DOHH2 (cell line): ENCODE results near the gene SPOCK2.

ENCODE experiments used
- H3F3A ChIP-seq: fragments of 200-600 bp; sonication (generic), shearing (Covaris generic); 2 replicates; pipeline ENCODE4 v1.6.0; 2016; ENCODE audit warnings: antibody characterized with exemption, mild to moderate bottlenecking; ENCODE audit not compliant: control insufficient read depth, insufficient read depth
- H3K27ac ChIP-seq: fragments of 200-600 bp; sonication (generic); 2 replicates; pipeline ENCODE4 v1.5.1; 2014; ENCODE audit warnings: low read depth, mild to moderate bottlenecking, low read length, moderate library complexity
- H3K27me3 ChIP-seq: fragments of 200-600 bp; sonication (generic); 2 replicates; pipeline ENCODE4 v1.6.1; 2014; ENCODE audit warnings: mild to moderate bottlenecking, low read length, mixed read lengths; ENCODE audit not compliant: control insufficient read depth
- H3K36me3 ChIP-seq: fragments of 200-600 bp; sonication (generic); 2 replicates; pipeline ENCODE4 v1.6.1; 2014; ENCODE audit warnings: mild to moderate bottlenecking, low read length, moderate library complexity, mixed read lengths; ENCODE audit not compliant: control insufficient read depth
- H3K4me1 ChIP-seq: fragments of 200-600 bp; sonication (generic); 2 replicates; pipeline ENCODE4 v1.6.1; 2014; ENCODE audit warnings: mild to moderate bottlenecking, low read length, mixed read lengths; ENCODE audit not compliant: control insufficient read depth
- H3K4me2 ChIP-seq: fragments of 200-600 bp; sonication (generic); 2 replicates; pipeline ENCODE4 v1.6.0; 2014; ENCODE audit warnings: mild to moderate bottlenecking, low read length, moderate library complexity
- H3K4me3 ChIP-seq: fragments of 200-600 bp; sonication (generic); 2 replicates; pipeline ENCODE4 v1.5.1; 2014; ENCODE audit warnings: mild to moderate bottlenecking, low read length, mixed read lengths
- H3K79me2 ChIP-seq: fragments of 200-600 bp; sonication (generic); 2 replicates; pipeline ENCODE4 v1.6.1; 2014; ENCODE audit warnings: mild to moderate bottlenecking, low read length, mixed read lengths; ENCODE audit not compliant: control insufficient read depth
- H3K9me2 ChIP-seq: fragments of 200-600 bp; sonication (generic); replicated peaks from 2 replicates; pipeline ENCODE4 v1.6.1; 2014; ENCODE audit warnings: mild to moderate bottlenecking, low read length, mixed read lengths; ENCODE audit not compliant: control insufficient read depth
- H3K9me3 ChIP-seq: fragments of 200-600 bp; sonication (generic); 2 replicates; pipeline ENCODE4 v1.6.1; 2014; ENCODE audit warnings: antibody characterized with exemption, low read length, mixed read lengths; ENCODE audit not compliant: control insufficient read depth, insufficient read depth
- H4K20me1 ChIP-seq: fragments of 200-600 bp; sonication (generic); 2 replicates; pipeline ENCODE4 v1.6.0; 2014; ENCODE audit warnings: low read depth, mild to moderate bottlenecking, antibody characterized with exemption, low read length, moderate library complexity; ENCODE audit not compliant: control insufficient read depth, insufficient read depth
- CTCF ChIP-seq: fragments of 200-600 bp; sonication (generic); IDR thresholded peaks from one replicate; pipeline ENCODE4 v1.5.1; 2014; ENCODE audit warnings: antibody characterized with exemption, mild to moderate bottlenecking, low read depth, low read length; ENCODE audit not compliant: poor library complexity, severe bottlenecking
- EZH2phosphoT487 ChIP-seq: fragments of 200-600 bp; sonication (generic); IDR thresholded peaks from 2 replicates; pipeline ENCODE4 v1.6.1; 2017; ENCODE audit warnings: borderline replicate concordance, mild to moderate bottlenecking, antibody characterized with exemption, low read length, moderate library complexity, mixed read lengths

The SPOCK2 gene

GRCh38 chr10:72076756-72077155, 11.6 kb downstream of the SPOCK2 start:
- Histone ChIP-seq H3K79me2 (no peaks in the 10 kb centered on the region), H3K36me3 (no peaks in the 10 kb centered on the region), H3K27me3 (no peaks in the 10 kb centered on the region; the same call in none of the 2 replicates), H3K4me3 (no peak overlapping the region), H4K20me1 (no peaks in the 10 kb centered on the region), H3K27ac (no peak overlapping the region), H3F3A (no peaks in the 10 kb centered on the region), H3K4me2 (no peak overlapping the region), H3K9me3 (no peaks in the 10 kb centered on the region), H3K9me2 (no peaks in the 10 kb centered on the region), H3K4me1 (peaks cover 20% of the 10 kb centered on the region)
- TF ChIP-seq EZH2phosphoT487 (no peak), CTCF (no peak)

GRCh38 chr10:72075376-72076115, 12.8 kb downstream of the SPOCK2 start:
- no peak for TF ChIP-seq CTCF
- no peak for TF ChIP-seq EZH2phosphoT487
- no peaks in the 10 kb centered on the region for H3K9me3 ChIP-seq
- no peak overlapping the region for H3K4me2 ChIP-seq
- peaks cover 20% of the 10 kb centered on the region for H3K4me1 ChIP-seq
- H3K27ac ChIP-seq = no peak overlapping the region
- H3K36me3 ChIP-seq = no peaks in the 10 kb centered on the region
- H4K20me1 ChIP-seq = no peaks in the 10 kb centered on the region
- no peak overlapping the region for H3K4me3 ChIP-seq
- H3K27me3 ChIP-seq = no peaks in the 10 kb centered on the region; the same call in none of the 2 replicates
- H3K9me2 ChIP-seq = no peaks in the 10 kb centered on the region
- no peaks in the 10 kb centered on the region for H3F3A ChIP-seq
- H3K79me2 ChIP-seq = no peaks in the 10 kb centered on the region

GRCh38 chr10:72074574-72075375, 13.6 kb downstream of the SPOCK2 start:
- Histone ChIP-seq H3K27me3 (no peaks in the 10 kb centered on the region; the same call in none of the 2 replicates), H3K4me3 (no peak overlapping the region), H3K4me1 (peaks cover 20% of the 10 kb centered on the region), H4K20me1 (no peaks in the 10 kb centered on the region), H3K36me3 (no peaks in the 10 kb centered on the region), H3K9me2 (no peaks in the 10 kb centered on the region), H3K27ac (no peak overlapping the region), H3K79me2 (no peaks in the 10 kb centered on the region), H3K4me2 (no peak overlapping the region), H3K9me3 (no peaks in the 10 kb centered on the region), H3F3A (no peaks in the 10 kb centered on the region)
- TF ChIP-seq EZH2phosphoT487 = no peak
- no peak for TF ChIP-seq CTCF
